ENCODE results near the gene FAM83B. TPM values are rescaled to one million over a fixed set of nuclear protein-coding genes. Genes with fewer than 3 reads are reported as not detected.
A peak's percentile ranks its signal among the peaks of the same experiment; 100 is the strongest.

FAM83B gene
- total RNA-seq, 1 donor from 2014 or later, result 40.3 TPM

DNA sequence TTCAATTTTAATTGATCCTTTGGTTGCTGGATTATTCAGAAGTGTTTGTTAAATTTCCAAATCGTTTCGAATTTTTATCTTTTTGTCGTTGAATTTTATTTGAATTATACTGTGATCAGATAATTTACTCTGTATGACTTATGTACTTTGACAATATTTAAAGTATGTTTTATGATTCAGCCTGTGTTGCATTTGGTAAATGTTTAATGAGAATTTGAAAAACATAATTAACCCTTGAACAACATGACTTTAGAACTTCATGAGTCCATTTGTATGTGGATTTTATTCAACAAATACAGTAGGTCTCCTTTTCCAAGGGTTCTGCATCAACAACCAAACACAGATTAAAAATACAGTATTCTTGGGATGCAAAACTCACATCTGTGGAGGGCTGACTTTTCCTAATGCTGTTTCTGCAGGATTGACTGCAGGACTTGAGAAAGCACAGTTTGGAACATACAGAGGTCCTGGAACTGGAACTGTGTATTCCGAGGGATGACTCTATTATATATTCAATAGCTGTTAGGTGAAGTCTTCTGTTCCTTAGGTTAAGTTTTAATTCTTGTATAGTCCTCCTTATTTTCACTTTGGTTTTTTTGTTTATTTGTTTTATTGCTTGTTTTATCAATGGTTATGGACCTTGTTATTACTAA, 40.5 kb downstream of the FAM83B start:
- no peak overlapping the region for H3K4me3 ChIP-seq (ENCODE audit: low read depth, low read length)
- H3K27me3 ChIP-seq (ENCODE audit: control insufficient read depth, insufficient read depth, low read length), result no peaks in the 10 kb centered on the region
- DNase-seq (ENCODE audit: low read depth) (no peak), FAIRE-seq (no peak)
- H3K36me3 ChIP-seq (ENCODE audit: control insufficient read depth, insufficient read depth, low read length), result no peaks in the 10 kb centered on the region
- TF ChIP-seq, protein P1, sequence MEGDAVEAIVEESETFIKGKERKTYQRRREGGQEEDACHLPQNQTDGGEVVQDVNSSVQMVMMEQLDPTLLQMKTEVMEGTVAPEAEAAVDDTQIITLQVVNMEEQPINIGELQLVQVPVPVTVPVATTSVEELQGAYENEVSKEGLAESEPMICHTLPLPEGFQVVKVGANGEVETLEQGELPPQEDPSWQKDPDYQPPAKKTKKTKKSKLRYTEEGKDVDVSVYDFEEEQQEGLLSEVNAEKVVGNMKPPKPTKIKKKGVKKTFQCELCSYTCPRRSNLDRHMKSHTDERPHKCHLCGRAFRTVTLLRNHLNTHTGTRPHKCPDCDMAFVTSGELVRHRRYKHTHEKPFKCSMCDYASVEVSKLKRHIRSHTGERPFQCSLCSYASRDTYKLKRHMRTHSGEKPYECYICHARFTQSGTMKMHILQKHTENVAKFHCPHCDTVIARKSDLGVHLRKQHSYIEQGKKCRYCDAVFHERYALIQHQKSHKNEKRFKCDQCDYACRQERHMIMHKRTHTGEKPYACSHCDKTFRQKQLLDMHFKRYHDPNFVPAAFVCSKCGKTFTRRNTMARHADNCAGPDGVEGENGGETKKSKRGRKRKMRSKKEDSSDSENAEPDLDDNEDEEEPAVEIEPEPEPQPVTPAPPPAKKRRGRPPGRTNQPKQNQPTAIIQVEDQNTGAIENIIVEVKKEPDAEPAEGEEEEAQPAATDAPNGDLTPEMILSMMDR (IDR thresholded peaks at IDR 0.05; ENCODE audit: insufficient read depth, low read length, severe bottlenecking), result no peak

DNA sequence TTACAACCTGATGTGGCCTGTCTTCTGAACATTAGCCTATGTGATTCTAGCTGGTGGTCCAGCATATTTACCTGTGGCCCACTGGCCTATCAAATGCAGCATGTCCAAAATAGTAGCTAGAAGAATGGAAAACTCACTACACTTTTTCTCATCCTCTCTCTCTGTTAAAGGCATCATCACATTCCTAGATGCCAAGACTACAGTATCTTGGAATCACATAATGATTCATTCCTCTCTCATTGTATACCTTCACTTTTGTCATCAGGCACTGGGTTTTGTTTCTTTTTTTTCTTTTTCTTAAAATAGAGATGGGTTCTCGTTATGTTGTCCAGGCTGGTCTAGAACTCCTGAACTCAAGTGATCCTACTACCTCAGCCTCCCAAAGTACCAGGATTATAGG, 45.0 kb downstream of the FAM83B start:
- FAIRE-seq (no peak), DNase-seq (ENCODE audit: low read depth) (peak; percentile 65)
- no peaks in the 10 kb centered on the region for H3K27me3 ChIP-seq (ENCODE audit: control insufficient read depth, insufficient read depth, low read length)

DNA sequence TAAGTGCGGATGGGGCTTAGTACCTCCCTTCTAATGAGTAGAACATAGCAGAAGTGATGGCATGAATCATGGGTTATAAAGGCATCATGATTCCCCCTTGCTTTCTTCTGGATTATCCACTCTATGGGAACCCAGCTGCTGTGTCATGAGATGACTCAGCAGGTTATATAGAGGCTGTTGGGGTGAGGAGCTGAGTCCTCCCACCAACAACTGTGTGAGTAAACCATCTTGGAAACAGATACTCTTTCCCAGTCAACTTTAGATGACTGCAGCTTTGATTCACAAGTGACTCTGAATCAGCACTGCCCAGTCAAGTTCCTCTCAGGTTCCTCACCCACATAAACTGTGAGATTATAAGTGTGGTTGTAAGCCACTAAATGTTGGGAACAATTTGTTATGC, 46.3 kb downstream of the FAM83B start:
- peaks cover 1% of the 10 kb centered on the region for H3K36me3 ChIP-seq (ENCODE audit: control insufficient read depth, insufficient read depth, low read length)
- DNase-seq (ENCODE audit: low read depth), result peak; percentile 100
- peak; percentile 94 for FAIRE-seq
- H3K4me3 ChIP-seq (ENCODE audit: low read depth, low read length), result no peak overlapping the region
- H3K27me3 ChIP-seq (ENCODE audit: control insufficient read depth, insufficient read depth, low read length), result no peaks in the 10 kb centered on the region
- TF ChIP-seq, protein P1 (IDR thresholded peaks at IDR 0.05; ENCODE audit: insufficient read depth, low read length, severe bottlenecking), result no peak

More for the DNA sequence above, 45.0 kb downstream of the FAM83B start:
- TF ChIP-seq, protein P1 (IDR thresholded peaks at IDR 0.05; ENCODE audit: insufficient read depth, low read length, severe bottlenecking), result no peak
- no peak overlapping the region for H3K4me3 ChIP-seq (ENCODE audit: low read depth, low read length)
- H3K36me3 ChIP-seq (ENCODE audit: control insufficient read depth, insufficient read depth, low read length), result peaks cover 1% of the 10 kb centered on the region

DNA sequence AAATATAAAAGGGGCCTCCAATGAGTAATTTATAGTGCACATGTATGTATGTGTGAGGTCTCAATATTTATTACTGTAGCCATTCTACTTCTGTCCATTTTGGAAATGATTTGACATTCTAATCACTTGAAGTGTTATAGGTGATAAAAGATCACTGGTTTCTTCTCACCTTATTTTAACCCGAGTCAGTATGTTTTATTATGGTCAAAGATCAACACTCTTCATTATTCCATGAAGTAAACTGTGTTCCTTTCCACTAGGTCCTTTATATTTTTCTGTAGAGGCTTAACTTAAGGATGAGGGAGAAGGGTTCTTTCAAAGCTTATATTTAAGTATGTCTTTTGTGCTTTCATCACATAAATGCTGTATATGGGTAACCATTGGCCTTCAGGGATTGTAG, 47.2 kb downstream of the FAM83B start:
- H3K4me3 ChIP-seq (ENCODE audit: low read depth, low read length), result no peak overlapping the region
- H3K27me3 ChIP-seq (ENCODE audit: control insufficient read depth, insufficient read depth, low read length), result no peaks in the 10 kb centered on the region
- FAIRE-seq (no peak), DNase-seq (ENCODE audit: low read depth) (no peak)
- H3K36me3 ChIP-seq (ENCODE audit: control insufficient read depth, insufficient read depth, low read length), result peaks cover 1% of the 10 kb centered on the region
- TF ChIP-seq, protein P1 (IDR thresholded peaks at IDR 0.05; ENCODE audit: insufficient read depth, low read length, severe bottlenecking), result no peak

DNA sequence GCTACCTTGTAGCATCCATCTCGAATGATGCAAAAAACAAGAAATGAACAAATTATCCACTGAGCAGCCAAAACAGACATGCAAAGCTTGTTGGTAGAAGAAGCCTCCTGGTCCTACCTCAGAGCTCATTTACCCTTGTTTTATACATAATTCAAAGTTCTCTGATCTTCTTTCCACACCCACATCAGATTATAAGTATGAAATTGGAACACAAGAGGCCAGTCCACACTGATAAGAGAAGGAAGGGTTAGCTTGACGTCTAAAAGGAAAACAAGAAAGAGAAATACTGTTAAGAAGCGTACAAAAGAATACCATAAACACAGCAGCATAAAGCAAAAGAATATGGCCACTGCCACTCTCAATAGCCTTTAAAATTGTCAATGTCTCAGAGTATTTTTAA, 49.7 kb downstream of the FAM83B start:
- no peak overlapping the region for H3K4me3 ChIP-seq (ENCODE audit: low read depth, low read length)
- TF ChIP-seq, protein P1 (IDR thresholded peaks at IDR 0.05; ENCODE audit: insufficient read depth, low read length, severe bottlenecking), result no peak
- H3K36me3 ChIP-seq (ENCODE audit: control insufficient read depth, insufficient read depth, low read length), result peaks cover 1% of the 10 kb centered on the region
- no peak for DNase-seq (ENCODE audit: low read depth)
- H3K27me3 ChIP-seq (ENCODE audit: control insufficient read depth, insufficient read depth, low read length), result no peaks in the 10 kb centered on the region
- FAIRE-seq, result no peak
